Jurkat, Clone E6-1 (cell line): Measurements from ENCODE around the gene BRSK2. TPM values are rescaled to one million over a fixed set of nuclear protein-coding genes. Genes with fewer than 3 reads are reported as not detected.
"Not testable (repeated sequence)": the region's sequence is repeated elsewhere in the genome, so short reads cannot be mapped to it uniquely, and the experiment has no call there.

Source experiments
- DNase-seq: peaks from one replicate; pipeline ENCODE4 v3.0.0-alpha.2; 2011; ENCODE audit warnings: low read depth, low spot score
- H3K4me3 ChIP-seq: 2 replicates; pipeline ENCODE4 v1.5.1; 2011; ENCODE audit warnings: mild to moderate bottlenecking, low read length, control low read depth, moderate library complexity
- polyA plus RNA-seq: library from polyadenylated mRNA; unstranded; fragments of >200 nt; gene quantifications from one replicate; pipeline ENCODE4 v1.2.1, GENCODE V29; 2012; ENCODE audit warnings: missing spikeins; ENCODE audit not compliant: insufficient read length, insufficient read depth

Gene BRSK2
- polyA plus RNA-seq: 19.9 TPM

GRCh38 chr11:1389932-1390568 is at the start of gene BRSK2:
TSS of gene BRSK2 (plus strand) at chr11:1389934. CDS start at chr11:1390285, 351 bp downstream.
- no peak for DNase-seq
- H3K4me3 ChIP-seq: peak within 1 kb of the TSS; percentile 53

- no peak overlapping the region for H3K4me3 ChIP-seq
- no peak for DNase-seq
These were observed 49.6 kb upstream of the BRSK2 start for GRCh38 chr11:1340111-1340510.

GRCh38 chr11:1341226-1341625 is 48.5 kb upstream of the BRSK2 start:
- not testable (repeated sequence) for H3K4me3 ChIP-seq, DNase-seq

GRCh38 chr11:1341928-1342524 is 47.7 kb upstream of the BRSK2 start:
- H3K4me3 ChIP-seq: no peak overlapping the region
- DNase-seq: no peak

GRCh38 chr11:1342946-1343345 is 46.8 kb upstream of the BRSK2 start:
- no peak overlapping the region for H3K4me3 ChIP-seq
- no peak for DNase-seq

- DNase-seq: no peak
- H3K4me3 ChIP-seq: no peak overlapping the region
These were observed 46.2 kb upstream of the BRSK2 start for GRCh38 chr11:1343391-1344055.

- H3K4me3 ChIP-seq: no peak overlapping the region
- DNase-seq: no peak
These were observed 45.6 kb upstream of the BRSK2 start for GRCh38 chr11:1344056-1344635.

GRCh38 chr11:1345737-1346513 is 43.8 kb upstream of the BRSK2 start:
- H3K4me3 ChIP-seq: no peak overlapping the region
- DNase-seq: peak; percentile 87

- H3K4me3 ChIP-seq: no peak overlapping the region
- no peak for DNase-seq
These were observed 42.9 kb upstream of the BRSK2 start for GRCh38 chr11:1346669-1347390.

GRCh38 chr11:1347411-1347999 is 42.2 kb upstream of the BRSK2 start:
- not testable (repeated sequence) for DNase-seq, H3K4me3 ChIP-seq

GRCh38 chr11:1348146-1348795 is 41.5 kb upstream of the BRSK2 start:
- no peak for DNase-seq
- H3K4me3 ChIP-seq: no peak overlapping the region

GRCh38 chr11:1348796-1349326 is 40.9 kb upstream of the BRSK2 start:
- no peak for DNase-seq
- no peak overlapping the region for H3K4me3 ChIP-seq

GRCh38 chr11:1349327-1350041 is 40.2 kb upstream of the BRSK2 start:
- DNase-seq: no peak
- no peak overlapping the region for H3K4me3 ChIP-seq

- DNase-seq: no peak
- no peak overlapping the region for H3K4me3 ChIP-seq
These were observed 39.5 kb upstream of the BRSK2 start for GRCh38 chr11:1350086-1350725.

GRCh38 chr11:1351278-1351937 is 38.3 kb upstream of the BRSK2 start:
- H3K4me3 ChIP-seq: no peak overlapping the region
- no peak for DNase-seq

- no peak overlapping the region for H3K4me3 ChIP-seq
- DNase-seq: no peak
These were observed 36.9 kb upstream of the BRSK2 start for GRCh38 chr11:1352696-1353382.
